ENCODE data around the gene CERS1. TPM values are rescaled to one million over a fixed set of nuclear protein-coding genes. Genes with fewer than 3 reads are reported as not detected.

Gene CERS1
- total RNA-seq, 2 experiments from 2014 or later: not detected

- Mint-ChIP-seq H3K27ac (no peak overlapping the region), H3K4me3 (no peak overlapping the region), H3K9me3 (no peaks in the 10 kb centered on the region), H3K4me1 (no peaks in the 10 kb centered on the region), H3K36me3 (peaks cover 18% of the 10 kb centered on the region), H3K27me3 (no peaks in the 10 kb centered on the region)
- POLR2A ChIA-PET: no interaction called here
- no peak for DNase-seq
- ATAC-seq (ENCODE audit: low read depth): no peak
These were observed 36.2 kb downstream of the CERS1 start for GRCh38 chr19:18859676-18860301.

GRCh38 chr19:18858906-18859646, 36.9 kb downstream of the CERS1 start:
- POLR2A ChIA-PET: no interaction called here
- Mint-ChIP-seq H3K4me3 (no peak overlapping the region), H3K27me3 (no peaks in the 10 kb centered on the region), H3K9me3 (no peaks in the 10 kb centered on the region), H3K36me3 (peaks cover 16% of the 10 kb centered on the region), H3K27ac (no peak overlapping the region), H3K4me1 (no peaks in the 10 kb centered on the region)
- DNase-seq (no peak), ATAC-seq (ENCODE audit: low read depth) (no peak)

GRCh38 chr19:18857223-18857622, 38.7 kb downstream of the CERS1 start:
- Mint-ChIP-seq H3K27ac (no peak overlapping the region), H3K9me3 (no peaks in the 10 kb centered on the region), H3K4me1 (no peaks in the 10 kb centered on the region), H3K27me3 (no peaks in the 10 kb centered on the region), H3K4me3 (no peak overlapping the region), H3K36me3 (peaks cover 19% of the 10 kb centered on the region)
- POLR2A ChIA-PET: no interaction called here
- DNase-seq (no peak), ATAC-seq (ENCODE audit: low read depth) (no peak)

GRCh38 chr19:18856385-18857126, 39.4 kb downstream of the CERS1 start:
- H3K4me1 Mint-ChIP-seq: no peaks in the 10 kb centered on the region
- POLR2A ChIA-PET: interaction anchor here (1.0 to 1.2 kb wide), 4 partner anchors 16 to 437 kb away, joined by 3 to 4 read pairs (median 3); partner anchors contain the start of gene SSBP4
- DNase-seq (no peak), ATAC-seq (ENCODE audit: low read depth) (no peak)
- no peaks in the 10 kb centered on the region for H3K27me3 Mint-ChIP-seq
- no peaks in the 10 kb centered on the region for H3K9me3 Mint-ChIP-seq
- H3K36me3 Mint-ChIP-seq: peaks cover 19% of the 10 kb centered on the region
- H3K27ac Mint-ChIP-seq: no peak overlapping the region
- H3K4me3 Mint-ChIP-seq: no peak overlapping the region

GRCh38 chr19:18855647-18856384, 40.1 kb downstream of the CERS1 start:
- H3K27me3 Mint-ChIP-seq: no peaks in the 10 kb centered on the region
- no peak overlapping the region for H3K4me3 Mint-ChIP-seq
- H3K4me1 Mint-ChIP-seq: no peaks in the 10 kb centered on the region
- DNase-seq (no peak), ATAC-seq (ENCODE audit: low read depth) (no peak)
- H3K36me3 Mint-ChIP-seq: peaks cover 15% of the 10 kb centered on the region
- POLR2A ChIA-PET: interaction anchor here (1.0 to 1.2 kb wide), 4 partner anchors 15 to 437 kb away, joined by 3 to 4 read pairs (median 3); partner anchors contain the start of gene SSBP4
- no peak overlapping the region for H3K27ac Mint-ChIP-seq
- no peaks in the 10 kb centered on the region for H3K9me3 Mint-ChIP-seq

GRCh38 chr19:18854982-18855381, 41.0 kb downstream of the CERS1 start:
- peaks cover 12% of the 10 kb centered on the region for H3K36me3 Mint-ChIP-seq
- ATAC-seq (ENCODE audit: low read depth) (no peak), DNase-seq (no peak)
- no peaks in the 10 kb centered on the region for H3K4me1 Mint-ChIP-seq
- H3K27ac Mint-ChIP-seq: no peak overlapping the region
- H3K9me3 Mint-ChIP-seq: no peaks in the 10 kb centered on the region
- no peaks in the 10 kb centered on the region for H3K27me3 Mint-ChIP-seq
- H3K4me3 Mint-ChIP-seq: no peak overlapping the region
- POLR2A ChIA-PET: no interaction called here

GRCh38 chr19:18853755-18854427, 42.1 kb downstream of the CERS1 start:
- H3K36me3 Mint-ChIP-seq: peaks cover 16% of the 10 kb centered on the region

GRCh38 chr19:18852648-18853047, 43.3 kb downstream of the CERS1 start:
- Mint-ChIP-seq H3K4me3 (no peak overlapping the region), H3K27me3 (no peaks in the 10 kb centered on the region), H3K9me3 (no peaks in the 10 kb centered on the region), H3K4me1 (peaks cover 9% of the 10 kb centered on the region), H3K27ac (no peak overlapping the region), H3K36me3 (peaks cover 17% of the 10 kb centered on the region)
- DNase-seq: no peak
- POLR2A ChIA-PET: no interaction called here
- ATAC-seq (ENCODE audit: low read depth): no peak

More at GRCh38 chr19:18853755-18854427, 42.1 kb downstream of the CERS1 start:
- no peak overlapping the region for H3K27ac Mint-ChIP-seq
- DNase-seq (no peak), ATAC-seq (ENCODE audit: low read depth) (no peak)
- peaks cover 5% of the 10 kb centered on the region for H3K4me1 Mint-ChIP-seq
- no peak overlapping the region for H3K4me3 Mint-ChIP-seq
- H3K9me3 Mint-ChIP-seq: no peaks in the 10 kb centered on the region
- H3K27me3 Mint-ChIP-seq: no peaks in the 10 kb centered on the region
- POLR2A ChIA-PET: no interaction called here

- ATAC-seq (ENCODE audit: low read depth): no peak
- no peaks in the 10 kb centered on the region for H3K9me3 Mint-ChIP-seq
- H3K4me1 Mint-ChIP-seq: peaks cover 15% of the 10 kb centered on the region
- no peaks in the 10 kb centered on the region for H3K27me3 Mint-ChIP-seq
- H3K4me3 Mint-ChIP-seq: no peak overlapping the region
- no peak for DNase-seq
- peaks cover 17% of the 10 kb centered on the region for H3K36me3 Mint-ChIP-seq
- POLR2A ChIA-PET: no interaction called here
- no peak overlapping the region for H3K27ac Mint-ChIP-seq
These were observed 44.2 kb downstream of the CERS1 start for GRCh38 chr19:18851673-18852325.

- peaks cover 21% of the 10 kb centered on the region for H3K4me1 Mint-ChIP-seq
- no peak overlapping the region for H3K4me3 Mint-ChIP-seq
- H3K27me3 Mint-ChIP-seq: no peaks in the 10 kb centered on the region
- DNase-seq (no peak), ATAC-seq (ENCODE audit: low read depth) (no peak)
- POLR2A ChIA-PET: no interaction called here
- H3K27ac Mint-ChIP-seq: no peak overlapping the region
- H3K36me3 Mint-ChIP-seq: peaks cover 19% of the 10 kb centered on the region
- H3K9me3 Mint-ChIP-seq: no peaks in the 10 kb centered on the region
These were observed 45.2 kb downstream of the CERS1 start for GRCh38 chr19:18850471-18851375.

GRCh38 chr19:18849838-18850400, 46.0 kb downstream of the CERS1 start:
- no peak overlapping the region for H3K4me3 Mint-ChIP-seq
- H3K27ac Mint-ChIP-seq: no peak overlapping the region
- no peaks in the 10 kb centered on the region for H3K27me3 Mint-ChIP-seq
- H3K36me3 Mint-ChIP-seq: peaks cover 18% of the 10 kb centered on the region
- H3K9me3 Mint-ChIP-seq: no peaks in the 10 kb centered on the region
- DNase-seq (no peak), ATAC-seq (ENCODE audit: low read depth) (no peak)
- H3K4me1 Mint-ChIP-seq: peaks cover 22% of the 10 kb centered on the region
- POLR2A ChIA-PET: no interaction called here

All from activated naive CD8-positive, alpha-beta T cell treated with anti-CD3 and anti-CD28 coated beads, Interleukin-2, amount 10 ng/mL, durations not matched to agents 7 days and 5 days (primary cell).